Renal cortical epithelial cell (primary cell): ENCODE results near the gene P2RX7. TPM values are rescaled to one million over a fixed set of nuclear protein-coding genes. Genes with fewer than 3 reads are reported as not detected.

Source experiments
- DNase-seq: peaks from one replicate; pipeline ENCODE4 v3.0.0-alpha.2; 2011; ENCODE audit warnings: low read depth
- total RNA-seq: library from RNA; depleted of rRNA; stranded (reverse); fragments of >200 nt; gene quantifications from 2 replicates; pipeline ENCODE4 v1.2.3, GENCODE V29; 2014

The P2RX7 gene
- total RNA-seq, 1 donor from 2014 or later = 0.10 TPM

- peak; percentile 78 for DNase-seq
These were observed 22.3 kb upstream of the P2RX7 start for GRCh38 chr12:121110211-121110940.

DNA sequence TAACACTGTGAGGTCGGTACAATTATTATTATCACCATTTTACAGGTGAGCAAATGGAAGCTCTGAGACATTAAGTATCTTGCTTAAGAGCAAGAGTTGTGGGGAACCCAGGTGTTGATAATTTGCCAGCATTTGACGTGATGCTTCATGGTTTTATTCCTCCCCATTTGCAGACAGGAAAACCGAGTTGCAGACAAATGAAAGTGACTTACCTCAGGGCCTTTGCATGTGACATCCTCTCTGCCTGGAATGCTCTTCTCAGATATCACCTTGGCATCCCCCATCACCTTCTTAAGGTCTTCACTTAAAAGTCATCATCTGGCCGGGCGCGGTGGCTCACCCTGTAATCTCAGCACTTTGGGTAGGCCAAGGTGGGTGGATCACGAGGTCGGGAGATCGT, 21.0 kb upstream of the P2RX7 start:
- DNase-seq = no peak

GRCh38 chr12:121112496-121112895, 20.2 kb upstream of the P2RX7 start:
- DNase-seq = no peak

DNA sequence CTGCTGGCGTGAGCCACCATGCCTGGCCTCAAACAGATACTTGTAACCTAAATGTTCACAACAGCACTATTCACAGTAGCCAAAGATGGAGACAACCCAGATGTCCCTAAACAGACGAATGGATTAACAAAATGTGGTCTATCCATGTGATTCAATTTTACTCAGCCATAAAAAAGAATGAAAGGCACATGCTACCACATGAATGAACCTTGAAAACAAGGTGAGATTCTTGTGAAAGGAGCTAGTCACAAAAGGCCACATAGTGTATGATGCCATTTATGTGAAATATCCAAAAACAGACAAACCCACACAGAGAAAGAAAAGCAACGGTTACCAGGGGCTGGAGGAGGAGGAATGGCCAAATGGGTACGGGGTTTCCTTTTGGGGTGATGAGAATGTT, 19.6 kb upstream of the P2RX7 start:
- DNase-seq = no peak

DNA sequence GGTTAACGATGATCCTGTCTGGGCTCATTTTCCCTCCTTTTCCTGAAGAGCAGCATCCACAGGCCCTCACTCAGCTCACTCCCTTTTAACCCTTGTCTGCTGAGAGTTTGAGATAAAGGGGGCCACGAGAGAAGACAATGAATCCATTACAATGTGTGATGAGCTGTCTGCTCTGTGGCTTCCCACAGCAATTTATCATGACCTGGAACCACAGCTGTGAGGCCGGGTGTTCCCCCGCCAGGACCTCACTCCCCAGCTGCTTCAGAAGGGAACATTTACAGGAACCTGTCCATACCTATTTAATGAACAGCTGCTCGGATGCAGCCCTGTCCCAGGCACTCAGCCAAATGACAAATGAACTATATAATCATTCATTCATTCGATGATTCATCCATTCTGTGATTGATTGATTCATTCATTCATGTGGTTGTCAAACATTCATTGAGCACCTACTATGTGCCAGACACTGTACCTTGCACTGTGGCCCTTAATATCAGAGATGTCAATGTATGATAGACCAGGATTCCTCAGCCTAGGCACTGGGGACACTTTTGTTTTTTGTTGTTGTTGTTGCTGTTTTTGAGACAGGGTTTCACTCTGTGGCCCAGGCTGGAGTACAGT, 18.5 kb upstream of the P2RX7 start:
- DNase-seq = peak; percentile 58

GRCh38 chr12:121114806-121115205, 17.9 kb upstream of the P2RX7 start:
- DNase-seq = no peak

DNA sequence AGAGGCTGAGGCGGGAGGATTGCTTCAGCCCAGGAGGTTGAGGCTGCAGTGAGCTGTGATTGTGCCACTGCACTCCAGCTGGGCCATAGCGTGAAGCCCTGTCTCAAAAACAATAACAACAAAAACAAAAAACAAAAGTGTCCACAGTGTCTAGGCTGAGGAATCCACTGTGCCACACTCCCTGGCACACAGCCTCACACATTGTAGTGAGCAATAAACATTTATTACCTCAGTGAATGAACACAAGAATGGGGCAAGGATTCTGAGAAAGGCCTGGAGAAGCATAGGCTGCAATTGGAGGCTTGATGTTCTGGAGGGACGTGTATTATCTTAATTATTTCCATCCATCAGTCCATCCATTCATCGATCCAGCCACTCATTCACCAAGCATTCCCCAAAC, 17.1 kb upstream of the P2RX7 start:
- no peak for DNase-seq

GRCh38 chr12:121116318-121117225, 16.1 kb upstream of the P2RX7 start:
- DNase-seq = peak; percentile 22

- no peak for DNase-seq
These were observed 15.4 kb upstream of the P2RX7 start for GRCh38 chr12:121117226-121117777.

DNA sequence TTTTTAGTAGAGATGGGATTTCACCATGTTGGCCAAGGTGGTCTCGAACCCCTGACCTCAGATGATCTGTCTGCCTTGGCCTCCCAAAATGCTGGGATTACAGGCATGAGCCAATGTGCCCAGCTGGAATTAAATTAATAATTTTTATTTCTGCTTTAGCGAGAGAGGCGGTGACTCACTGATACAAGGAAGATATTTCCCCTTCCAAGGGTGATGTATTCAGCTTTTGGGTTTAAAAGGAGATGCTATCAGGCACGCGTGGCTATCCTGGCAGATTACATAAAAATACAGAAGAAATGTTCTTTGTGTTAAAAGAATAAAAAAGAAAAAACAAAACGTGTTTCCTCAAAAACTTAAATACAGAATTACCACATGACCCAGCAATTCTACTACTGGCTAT, 12.4 kb upstream of the P2RX7 start:
- no peak for DNase-seq

DNA sequence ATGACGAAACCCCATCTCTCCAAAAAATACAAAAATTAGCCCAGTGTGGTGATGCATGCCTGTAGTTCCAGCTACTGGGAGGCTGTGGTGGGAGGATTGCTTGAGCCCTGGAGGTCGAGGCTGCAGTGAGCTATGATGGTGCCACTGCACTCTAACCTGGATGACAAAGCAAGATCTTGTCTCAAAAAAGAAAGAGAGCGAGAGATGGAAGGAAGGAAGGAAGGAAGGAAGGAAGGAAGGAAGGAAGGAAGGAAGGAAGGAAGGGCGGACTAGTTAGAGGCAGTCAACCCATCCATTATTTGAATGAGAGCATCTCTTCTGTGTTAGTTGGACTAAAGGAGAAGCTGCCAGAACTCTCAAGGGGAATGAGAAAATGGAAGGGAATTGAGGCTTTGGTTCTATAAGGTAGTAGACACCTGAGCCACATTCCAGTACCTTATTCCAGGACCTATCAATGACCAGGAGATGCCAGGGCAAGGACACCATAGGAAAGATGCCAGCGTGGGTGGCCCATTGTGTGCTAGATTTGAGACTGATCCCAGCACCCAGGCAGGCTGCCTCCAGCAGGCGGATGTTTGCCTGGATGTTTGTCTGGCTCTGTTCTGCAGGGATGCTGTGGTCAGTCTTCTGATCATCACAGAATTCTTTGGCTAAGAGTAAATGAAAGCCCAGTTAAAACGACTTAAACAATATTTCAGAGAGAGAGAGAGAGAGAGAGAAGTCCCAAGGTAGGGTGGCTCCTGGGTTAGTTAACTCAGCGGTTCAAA, 11.5 kb upstream of the P2RX7 start:
- no peak for DNase-seq

DNA sequence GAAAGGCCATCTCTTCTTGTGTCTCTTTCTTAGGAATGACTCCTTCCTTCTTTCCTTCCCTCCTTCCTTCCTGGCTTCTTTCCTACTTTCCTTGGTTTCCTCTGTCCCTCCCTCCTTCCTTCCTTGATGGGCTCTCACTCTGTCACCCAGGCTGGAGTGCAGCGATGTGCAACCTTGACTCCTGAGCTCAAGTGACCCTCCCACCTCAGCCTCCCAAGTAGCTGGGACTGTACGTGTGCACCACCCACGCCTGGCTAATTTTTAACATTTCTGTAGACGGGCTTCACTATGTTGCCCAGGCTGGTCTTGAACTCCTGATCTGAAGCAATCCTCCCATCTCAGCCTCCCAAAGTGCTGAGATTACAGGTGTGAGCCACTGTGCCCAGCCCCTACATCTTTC, 10.9 kb upstream of the P2RX7 start:
- DNase-seq = peak; percentile 26

- DNase-seq = no peak
These were observed 9.2 kb upstream of the P2RX7 start for GRCh38 chr12:121123488-121123887.

DNA sequence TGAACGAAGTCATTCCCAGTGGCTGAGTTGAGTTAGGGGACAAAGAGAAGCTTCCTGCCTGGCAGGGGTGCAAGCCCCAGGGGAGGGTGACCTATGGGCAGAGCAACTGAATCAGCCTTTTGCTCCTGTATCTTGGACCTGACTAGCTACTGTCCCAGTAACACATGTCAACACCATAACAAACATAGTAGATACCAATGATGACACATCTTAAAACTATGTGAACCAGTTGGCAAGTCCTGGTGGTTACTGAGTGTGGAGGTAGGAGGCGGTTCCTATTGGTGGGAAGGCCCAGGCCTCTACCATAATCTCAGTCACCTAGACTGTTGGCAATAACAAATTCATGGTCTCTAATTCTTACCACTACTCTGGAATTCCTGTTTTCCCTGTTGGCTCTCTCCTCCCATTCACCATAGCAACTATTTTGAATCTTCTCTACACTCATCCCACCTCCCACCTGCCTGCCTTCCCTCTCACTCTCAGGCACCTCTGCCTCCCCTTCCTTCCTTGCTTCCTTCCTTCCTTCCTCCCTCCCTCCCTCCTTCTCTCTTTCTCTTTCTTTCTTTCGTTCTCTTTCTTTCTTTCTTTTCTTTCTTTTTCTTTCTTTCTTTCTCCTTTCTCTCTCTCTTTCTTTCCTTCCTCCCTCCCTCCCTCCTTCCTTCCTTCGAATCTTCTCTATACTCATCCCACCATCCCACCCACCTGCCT, 8.1 kb upstream of the P2RX7 start:
- peak; percentile 100 for DNase-seq

DNA sequence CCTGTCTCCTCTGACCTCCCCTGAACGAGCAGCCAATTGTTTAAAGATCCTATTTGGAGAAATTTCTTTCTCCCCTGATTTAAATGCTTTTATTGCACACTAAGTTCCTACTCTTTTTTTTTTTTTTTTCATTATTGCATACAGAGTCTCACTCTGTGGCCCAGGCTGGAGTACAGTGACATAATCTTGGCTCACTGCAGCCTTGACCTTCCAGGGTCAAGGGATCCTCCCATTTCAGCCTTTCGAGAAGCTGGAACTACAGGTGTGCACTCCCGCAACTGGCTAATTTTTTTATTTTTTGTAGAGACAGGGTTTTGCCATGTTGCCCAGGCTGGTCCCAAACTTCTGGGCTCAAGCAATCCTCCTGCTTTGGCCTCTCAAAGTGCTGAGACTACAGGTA, 5.2 kb upstream of the P2RX7 start:
- DNase-seq = no peak

GRCh38 chr12:121128908-121129810, 3.5 kb upstream of the P2RX7 start:
- peak; percentile 44 for DNase-seq

DNA sequence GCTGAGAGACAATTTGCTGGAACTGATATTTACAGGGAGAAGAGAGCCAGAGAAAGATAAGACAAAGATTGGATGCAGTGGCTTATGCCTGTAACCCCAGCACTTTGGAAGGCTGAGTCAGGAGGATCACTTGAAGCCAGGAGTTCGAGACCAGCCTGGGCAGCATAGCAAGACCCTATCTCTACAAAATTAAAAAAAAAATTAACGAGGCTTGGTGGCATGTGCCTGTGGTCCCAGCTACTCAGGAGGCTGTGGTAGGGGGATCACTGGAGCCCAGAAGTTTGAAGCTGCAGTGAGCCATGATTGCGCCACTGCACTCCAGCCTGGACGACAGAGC, 2.9 kb upstream of the P2RX7 start:
- DNase-seq = no peak

- no peak for DNase-seq
These were observed 1.8 kb upstream of the P2RX7 start for GRCh38 chr12:121130866-121131373.

- DNase-seq = no peak
These were observed 735 bp upstream of the P2RX7 start for GRCh38 chr12:121131941-121132341.

DNA sequence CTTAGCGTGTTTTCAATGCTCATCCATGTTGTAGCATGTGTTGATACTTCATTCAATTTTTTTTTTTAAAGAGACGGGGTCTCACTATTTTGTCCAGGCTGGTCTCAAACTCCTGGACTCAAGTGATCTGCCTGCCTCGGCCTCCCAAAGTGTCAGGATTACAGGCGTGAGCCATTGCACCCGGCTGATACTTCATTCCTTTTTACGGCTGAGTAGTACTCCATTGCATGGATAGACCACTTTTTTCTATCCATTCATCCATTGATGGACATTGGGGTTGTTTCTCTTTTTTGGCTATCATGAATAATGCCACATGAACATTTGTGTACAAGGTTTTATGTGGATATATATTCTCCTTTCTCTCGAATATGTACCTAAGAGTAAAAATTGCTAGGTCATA, 1.2 kb downstream of the P2RX7 start:
- no peak for DNase-seq
